Measurements from ENCODE around the gene KLC4.

Gene KLC4

GRCh38 chr6:43059168-43060033 is at the start of gene KLC4, which contains the start of gene MRPL2:
TSS of gene KLC4 (plus strand) at chr6:43059631. CDS start at chr6:43061336, 1,705 bp downstream.
TSS of gene MRPL2 (minus strand) at chr6:43059434. CDS start at chr6:43059381, 53 bp downstream.
- peak; percentile 97 for DNase-seq (ENCODE audit: low read depth in 2 of 2)

- DNase-seq (ENCODE audit: low read depth in 2 of 2): no peak
Measured at GRCh38 chr6:43011207-43011606, 48.2 kb upstream of the KLC4 start.

- DNase-seq (ENCODE audit: low read depth in 2 of 2): no peak
Measured at GRCh38 chr6:43012364-43012763, 47.1 kb upstream of the KLC4 start.

GRCh38 chr6:43013097-43013842 is 46.2 kb upstream of the KLC4 start:
- no peak for DNase-seq (ENCODE audit: low read depth in 2 of 2)

- DNase-seq (ENCODE audit: low read depth in 2 of 2): peak; percentile 97 to 99
Measured at GRCh38 chr6:43013843-43014433, 45.5 kb upstream of the KLC4 start, which contains the start of the genes KLHDC3 and MEA1. TSS of gene KLHDC3 (plus strand) at chr6:43014249. CDS start at chr6:43017193, 2,944 bp downstream. TSS of gene MEA1 (minus strand) at chr6:43013946. CDS start at chr6:43013813, 133 bp downstream.

- DNase-seq (ENCODE audit: low read depth in 2 of 2): no peak
Measured at GRCh38 chr6:43014434-43014909, 45.0 kb upstream of the KLC4 start.

GRCh38 chr6:43016176-43016942 is 43.1 kb upstream of the KLC4 start:
- DNase-seq (ENCODE audit: low read depth in 2 of 2): no peak

- DNase-seq (ENCODE audit: low read depth in 2 of 2): no peak
Measured at GRCh38 chr6:43016943-43017334, 42.5 kb upstream of the KLC4 start.

GRCh38 chr6:43019152-43019551 is 40.3 kb upstream of the KLC4 start:
- no peak for DNase-seq (ENCODE audit: low read depth in 2 of 2)

- DNase-seq (ENCODE audit: low read depth in 2 of 2): no peak
Measured at GRCh38 chr6:43020052-43020705, 39.3 kb upstream of the KLC4 start.

GRCh38 chr6:43020847-43021246 is 38.6 kb upstream of the KLC4 start:
- DNase-seq (ENCODE audit: low read depth in 2 of 2): no peak

GRCh38 chr6:43021270-43022047 is 38.0 kb upstream of the KLC4 start, which contains the start of gene RRP36:
TSS of gene RRP36 (plus strand) at chr6:43021623. CDS start at chr6:43021655, 32 bp downstream.
- DNase-seq (ENCODE audit: low read depth in 2 of 2): peak; percentile 54 to 69

GRCh38 chr6:43024436-43024835 is 35.0 kb upstream of the KLC4 start:
- no peak for DNase-seq (ENCODE audit: low read depth in 2 of 2)

- no peak for DNase-seq (ENCODE audit: low read depth in 2 of 2)
Measured at GRCh38 chr6:43026365-43026764, 33.1 kb upstream of the KLC4 start.

GRCh38 chr6:43029120-43029519 is 30.3 kb upstream of the KLC4 start:
- no peak for DNase-seq (ENCODE audit: low read depth in 2 of 2)

GRCh38 chr6:43032326-43032725 is 27.1 kb upstream of the KLC4 start:
- no peak for DNase-seq (ENCODE audit: low read depth in 2 of 2)

GRCh38 chr6:43033496-43034189 is 25.8 kb upstream of the KLC4 start:
- DNase-seq (ENCODE audit: low read depth in 2 of 2): no peak

- no peak for DNase-seq (ENCODE audit: low read depth in 2 of 2)
Measured at GRCh38 chr6:43034190-43034525, 25.3 kb upstream of the KLC4 start.

- no peak for DNase-seq (ENCODE audit: low read depth in 2 of 2)
Measured at GRCh38 chr6:43035495-43036194, 23.8 kb upstream of the KLC4 start.
